Panc1 (cell line): ENCODE measurements around the gene JOSD2. TPM values are rescaled to one million over a fixed set of nuclear protein-coding genes. Genes with fewer than 3 reads are reported as not detected.

ENCODE experiments used
- ATAC-seq: fragments of 200-7000 bp; cut with Tn5 transposase; 2 replicates; pipeline ENCODE4 v1.9.1; 2020; ENCODE audit warnings: mild to moderate bottlenecking, moderate library complexity
- BruUV-seq: library from RNA; stranded (reverse); fragments of 400-500 nt; replicated peaks from 2 replicates; lab custom pipeline; 2021; lab: Mats Ljungman, UMichigan
- CTCF ChIA-PET: fragments of 300-600 bp; sonication (Branson Sonifier 250); formaldehyde crosslinking; loops from one replicate; lab custom pipeline; 2022; ENCODE audit warnings: antibody characterized with exemption; lab: Charles Lee
- POLR2A ChIA-PET: fragments of 300-600 bp; sonication (Branson Sonifier 250); formaldehyde crosslinking; loops from one replicate; lab custom pipeline; 2022; ENCODE audit warnings: antibody characterized with exemption; lab: Charles Lee
- DNase-seq: peaks from one replicate; pipeline ENCODE4 v3.0.0-alpha.2; 2010; ENCODE audit warnings: low read depth, low spot score
- H3K27ac ChIP-seq: 2 replicates; pipeline ENCODE4 v1.5.1; 2011; ENCODE audit warnings: mild to moderate bottlenecking, low read length, inconsistent platforms
- H3K27me3 ChIP-seq: fragments of 200-500 bp; sonication (Bioruptor generic); 2 replicates; pipeline ENCODE4 v1.6.0; 2014; ENCODE audit warnings: low read length, inconsistent platforms; ENCODE audit not compliant: control insufficient read depth, insufficient read depth
- H3K36me3 ChIP-seq: fragments of 200-500 bp; sonication (Bioruptor generic); 2 replicates; pipeline ENCODE4 v1.5.1; 2014; ENCODE audit warnings: inconsistent platforms, mild to moderate bottlenecking, low read length, moderate library complexity; ENCODE audit not compliant: control insufficient read depth, insufficient read depth
- H3K4me1 ChIP-seq: 2 replicates; pipeline ENCODE4 v1.5.1; 2011; ENCODE audit warnings: inconsistent platforms, mild to moderate bottlenecking, low read length, moderate library complexity; ENCODE audit not compliant: control insufficient read depth, insufficient read depth
- H3K4me3 ChIP-seq, 2 experiments: 2 replicates each; pipeline ENCODE4 v1.5.1; 2011 to 2012; ENCODE audit warnings: low read depth in 2 of 2, low read length in 2 of 2, mild to moderate bottlenecking in 2 of 2, inconsistent platforms in 1 of 2, moderate library complexity in 1 of 2
- H3K9me3 ChIP-seq: fragments of 200-500 bp; sonication (Bioruptor generic); 2 replicates; pipeline ENCODE4 v1.5.1; 2014; ENCODE audit warnings: low read depth, mild to moderate bottlenecking, inconsistent platforms, low read length, moderate library complexity; ENCODE audit not compliant: control insufficient read depth, insufficient read depth
- POLR2AphosphoS5 ChIP-seq: IDR thresholded peaks from 2 replicates; pipeline ENCODE4 v1.6.1; 2012; ENCODE audit warnings: mild to moderate bottlenecking, low read depth, low read length, moderate library complexity
- SIN3A ChIP-seq: IDR thresholded peaks from 2 replicates; pipeline ENCODE4 v1.6.1; 2012; ENCODE audit warnings: low read depth, mild to moderate bottlenecking, low read length, moderate library complexity, borderline replicate concordance; ENCODE audit not compliant: insufficient read depth
- TCF7L2 ChIP-seq: IDR thresholded peaks from 2 replicates; pipeline ENCODE4 v1.6.1; 2011; ENCODE audit warnings: mild to moderate bottlenecking, low read depth, low read length, inconsistent platforms
- in situ Hi-C: cut with HindIII; loops from 2 replicates; pipeline ENCODE4 v1.10.0; 2016; ENCODE audit warnings: low sequenced_read_pairs, low pct_unique_long_range_greater_than_20kb
- intact Hi-C: fragments of 100-400 bp; cut with micrococcal nuclease; formaldehyde crosslinking; loops from one replicate; pipeline ENCODE4 v1.10.0; 2022; ENCODE audit not compliant: unreplicated experiment
- total RNA-seq: library from RNA; stranded (reverse); gene quantifications from one replicate; pipeline ENCODE4 v1.2.1, GENCODE V29; 2021; ENCODE audit not compliant: unreplicated experiment
- TF ChIP-seq, protein P1 (sequence below): fragments of 450-650 bp; IDR thresholded peaks from 2 replicates; pipeline ENCODE4 v1.5.1; 2017; ENCODE audit warnings: mild to moderate bottlenecking
- TF ChIP-seq, protein P2 (sequence below), 2 experiments: IDR thresholded peaks; 2 replicates each; pipeline ENCODE4 v1.6.1; 2011 to 2012; ENCODE audit warnings: low read depth in 2 of 2, control low read depth in 1 of 2, low read length in 1 of 2, mild to moderate bottlenecking in 1 of 2, moderate library complexity in 1 of 2; ENCODE audit not compliant: insufficient read depth in 1 of 2

The JOSD2 gene
- total RNA-seq, 1 experiment from 2014 or later: 51.8 TPM

DNA sequence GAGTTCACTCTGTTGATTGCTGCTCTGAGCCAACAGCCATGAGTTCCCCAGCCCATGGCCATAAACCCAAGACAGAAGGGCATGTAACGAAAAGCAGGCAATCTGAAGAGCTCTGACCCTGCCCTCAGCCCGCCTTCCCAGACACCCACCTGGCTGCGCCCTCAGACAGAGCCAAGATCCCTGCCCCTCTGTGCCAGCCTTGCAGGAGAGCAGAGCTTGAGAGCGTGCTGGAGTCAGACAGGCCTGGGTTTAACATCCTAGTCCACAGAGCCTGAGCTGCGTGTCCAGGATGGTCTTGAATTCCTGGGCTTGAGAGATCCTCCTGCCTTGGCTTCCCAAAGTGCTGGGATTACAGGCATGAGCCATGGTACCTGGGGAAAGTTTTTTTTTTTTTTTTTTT lies 53.7 kb downstream of the JOSD2 start:
- H3K4me3 ChIP-seq: no peak overlapping the region
- TF ChIP-seq, protein P1, sequence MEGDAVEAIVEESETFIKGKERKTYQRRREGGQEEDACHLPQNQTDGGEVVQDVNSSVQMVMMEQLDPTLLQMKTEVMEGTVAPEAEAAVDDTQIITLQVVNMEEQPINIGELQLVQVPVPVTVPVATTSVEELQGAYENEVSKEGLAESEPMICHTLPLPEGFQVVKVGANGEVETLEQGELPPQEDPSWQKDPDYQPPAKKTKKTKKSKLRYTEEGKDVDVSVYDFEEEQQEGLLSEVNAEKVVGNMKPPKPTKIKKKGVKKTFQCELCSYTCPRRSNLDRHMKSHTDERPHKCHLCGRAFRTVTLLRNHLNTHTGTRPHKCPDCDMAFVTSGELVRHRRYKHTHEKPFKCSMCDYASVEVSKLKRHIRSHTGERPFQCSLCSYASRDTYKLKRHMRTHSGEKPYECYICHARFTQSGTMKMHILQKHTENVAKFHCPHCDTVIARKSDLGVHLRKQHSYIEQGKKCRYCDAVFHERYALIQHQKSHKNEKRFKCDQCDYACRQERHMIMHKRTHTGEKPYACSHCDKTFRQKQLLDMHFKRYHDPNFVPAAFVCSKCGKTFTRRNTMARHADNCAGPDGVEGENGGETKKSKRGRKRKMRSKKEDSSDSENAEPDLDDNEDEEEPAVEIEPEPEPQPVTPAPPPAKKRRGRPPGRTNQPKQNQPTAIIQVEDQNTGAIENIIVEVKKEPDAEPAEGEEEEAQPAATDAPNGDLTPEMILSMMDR: no peak
- TF ChIP-seq, protein P2, sequence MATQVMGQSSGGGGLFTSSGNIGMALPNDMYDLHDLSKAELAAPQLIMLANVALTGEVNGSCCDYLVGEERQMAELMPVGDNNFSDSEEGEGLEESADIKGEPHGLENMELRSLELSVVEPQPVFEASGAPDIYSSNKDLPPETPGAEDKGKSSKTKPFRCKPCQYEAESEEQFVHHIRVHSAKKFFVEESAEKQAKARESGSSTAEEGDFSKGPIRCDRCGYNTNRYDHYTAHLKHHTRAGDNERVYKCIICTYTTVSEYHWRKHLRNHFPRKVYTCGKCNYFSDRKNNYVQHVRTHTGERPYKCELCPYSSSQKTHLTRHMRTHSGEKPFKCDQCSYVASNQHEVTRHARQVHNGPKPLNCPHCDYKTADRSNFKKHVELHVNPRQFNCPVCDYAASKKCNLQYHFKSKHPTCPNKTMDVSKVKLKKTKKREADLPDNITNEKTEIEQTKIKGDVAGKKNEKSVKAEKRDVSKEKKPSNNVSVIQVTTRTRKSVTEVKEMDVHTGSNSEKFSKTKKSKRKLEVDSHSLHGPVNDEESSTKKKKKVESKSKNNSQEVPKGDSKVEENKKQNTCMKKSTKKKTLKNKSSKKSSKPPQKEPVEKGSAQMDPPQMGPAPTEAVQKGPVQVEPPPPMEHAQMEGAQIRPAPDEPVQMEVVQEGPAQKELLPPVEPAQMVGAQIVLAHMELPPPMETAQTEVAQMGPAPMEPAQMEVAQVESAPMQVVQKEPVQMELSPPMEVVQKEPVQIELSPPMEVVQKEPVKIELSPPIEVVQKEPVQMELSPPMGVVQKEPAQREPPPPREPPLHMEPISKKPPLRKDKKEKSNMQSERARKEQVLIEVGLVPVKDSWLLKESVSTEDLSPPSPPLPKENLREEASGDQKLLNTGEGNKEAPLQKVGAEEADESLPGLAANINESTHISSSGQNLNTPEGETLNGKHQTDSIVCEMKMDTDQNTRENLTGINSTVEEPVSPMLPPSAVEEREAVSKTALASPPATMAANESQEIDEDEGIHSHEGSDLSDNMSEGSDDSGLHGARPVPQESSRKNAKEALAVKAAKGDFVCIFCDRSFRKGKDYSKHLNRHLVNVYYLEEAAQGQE (IDR thresholded peaks at IDR 0.05; ENCODE audit: insufficient read depth in 1 of 2, low read depth in 2 of 2, low read length in 1 of 2): no peak
- no peak for TF ChIP-seq SIN3A
- TF ChIP-seq POLR2AphosphoS5: no peak
- no peak for TF ChIP-seq TCF7L2
- no peaks in the 10 kb centered on the region for H3K27me3 ChIP-seq
- intact Hi-C loops (no loop called here), in situ Hi-C loops (no loop called here)
- H3K27ac ChIP-seq: no peak overlapping the region
- ATAC-seq (no peak), DNase-seq (no peak)
- no peaks in the 10 kb centered on the region for H3K36me3 ChIP-seq
- no TSS peak for BruUV-seq
- no peaks in the 10 kb centered on the region for H3K9me3 ChIP-seq
- ChIA-PET POLR2A (no interaction called here), CTCF (no interaction called here)
- H3K4me1 ChIP-seq: no peaks in the 10 kb centered on the region; the same call in none of the 2 replicates

Other genes with a start within 250 kb of the JOSD2 start
- 10.8 TPM for gene KCNC3, start 181.8 kb downstream of the JOSD2 start, total RNA-seq
- 2.5 TPM for gene NAPSA, start 145.6 kb downstream of the JOSD2 start, total RNA-seq
- 55.8 TPM for gene NR1H2, start 134.7 kb downstream of the JOSD2 start, total RNA-seq
- 71.7 TPM for gene POLD1, start 126.8 kb downstream of the JOSD2 start, total RNA-seq
- gene SPIB, start 92.3 kb downstream of the JOSD2 start, total RNA-seq: not detected
- gene MYBPC2, start 78.3 kb downstream of the JOSD2 start, total RNA-seq: 0.18 TPM
- 66.7 TPM for gene EMC10, start 34.7 kb downstream of the JOSD2 start, total RNA-seq
- gene GARIN5A, start 34.3 kb downstream of the JOSD2 start, total RNA-seq: 2.0 TPM
- gene ASPDH, start 2.7 kb upstream of the JOSD2 start, total RNA-seq: not detected
- gene LRRC4B, start 57.2 kb upstream of the JOSD2 start, total RNA-seq: 0.57 TPM
- gene SYT3, start 128.7 kb upstream of the JOSD2 start, total RNA-seq: not detected
- 0.98 TPM for gene C19orf81, start 138.3 kb upstream of the JOSD2 start, total RNA-seq
- not detected for gene SHANK1, start 208.6 kb upstream of the JOSD2 start, total RNA-seq
- gene CLEC11A, start 212.2 kb upstream of the JOSD2 start, total RNA-seq: not detected